Gastroesophageal sphincter (tissue), 3 donors: Measurements from ENCODE around the gene ABHD17A.

Experiments
- CTCF ChIP-seq, 4 experiments: fragments of 200-600 bp in 2 of 4; fragments of 450-650 bp in 2 of 4; sonication (generic) in 1 of 4; IDR thresholded peaks; one replicate each; pipeline ENCODE4 v1.5.1; 2017 to 2019; ENCODE audit warnings: antibody characterized with exemption in 4 of 4, mild to moderate bottlenecking in 2 of 4, moderate library complexity in 2 of 4
- EP300 ChIP-seq: sonication (generic); formaldehyde crosslinking; IDR thresholded peaks from one replicate; pipeline ENCODE4 v1.6.1; 2017; ENCODE audit warnings: antibody characterized with exemption, mild to moderate bottlenecking
- POLR2A ChIP-seq, 2 donors: fragments of 450-650 bp; IDR thresholded peaks; one replicate each; pipeline ENCODE4 v1.6.1; 2017; ENCODE audit warnings: antibody characterized with exemption in 2 of 2, mild to moderate bottlenecking in 2 of 2, moderate library complexity in 1 of 2
- POLR2AphosphoS5 ChIP-seq: sonication (generic); formaldehyde crosslinking; IDR thresholded peaks from one replicate; pipeline ENCODE4 v1.6.1; 2017; ENCODE audit warnings: antibody characterized with exemption

- no peak for TF ChIP-seq CTCF (IDR thresholded peaks at IDR 0.05)
- no peak for TF ChIP-seq POLR2AphosphoS5
- TF ChIP-seq POLR2A (IDR thresholded peaks at IDR 0.05) = no peak
- no peak for TF ChIP-seq EP300
Measured at GRCh38 chr19:1907563-1908363, 22.5 kb upstream of the ABHD17A start.
